WTC11 (cell line): Measurements from ENCODE around the gene ANGPTL1. TPM values are rescaled to one million over a fixed set of nuclear protein-coding genes. Genes with fewer than 3 reads are reported as not detected.

Experiments used
- ATAC-seq: fragments of 200-7000 bp; cut with Tn5 transposase; 2 replicates; pipeline ENCODE4 v1.10.0; 2021; ENCODE audit warnings: mild to moderate bottlenecking, moderate library complexity
- CTCF ChIA-PET: fragments of 300-600 bp; sonication (Branson Sonifier 250); formaldehyde crosslinking; loops from one replicate; lab custom pipeline; 2021; ENCODE audit warnings: antibody characterized with exemption; lab: Charles Lee
- POLR2A ChIA-PET: fragments of 350-600 bp; sonication (Branson Sonifier 250); formaldehyde crosslinking; loops from one replicate; lab custom pipeline; 2021; ENCODE audit warnings: antibody characterized with exemption; lab: Charles Lee
- DNase-seq: peaks from one replicate; pipeline ENCODE4 v3.0.0; 2021; ENCODE audit warnings: low spot score
- H3K27ac Mint-ChIP-seq: 2 replicates; pipeline ENCODE4 v1.8.0; 2021; ENCODE audit warnings: mixed read lengths
- H3K27me3 Mint-ChIP-seq: 2 replicates; pipeline ENCODE4 v1.8.0; 2021; ENCODE audit warnings: low read depth, mild to moderate bottlenecking, moderate library complexity, mixed read lengths
- H3K36me3 Mint-ChIP-seq: 2 replicates; pipeline ENCODE4 v1.8.0; 2021; ENCODE audit warnings: mixed read lengths
- H3K4me1 Mint-ChIP-seq: 2 replicates; pipeline ENCODE4 v1.8.0; 2022; ENCODE audit warnings: mixed read lengths
- H3K4me3 Mint-ChIP-seq: 2 replicates; pipeline ENCODE4 v1.8.0; 2021; ENCODE audit warnings: mild to moderate bottlenecking, moderate library complexity, mixed read lengths
- H3K9me3 Mint-ChIP-seq: 2 replicates; pipeline ENCODE4 v1.8.0; 2021; ENCODE audit warnings: mixed read lengths
- GABPB1 ChIP-seq: sonication (generic); formaldehyde crosslinking; IDR thresholded peaks from 2 replicates; pipeline ENCODE4 v1.8.1; 2023; ENCODE audit warnings: mild to moderate bottlenecking, missing genetic modification reagents
- GTF2I ChIP-seq: fragments of 250-450 bp; sonication (Bioruptor Pico); conservative IDR thresholded peaks from 2 replicates; pipeline ENCODE4 v1.4.0; 2021; ENCODE audit warnings: mild to moderate bottlenecking
- IRF2 ChIP-seq: sonication (generic); formaldehyde crosslinking; IDR thresholded peaks from 2 replicates; pipeline ENCODE4 v1.8.0; 2022; ENCODE audit warnings: low read depth, missing genetic modification reagents, borderline replicate concordance
- JAZF1 ChIP-seq: fragments of 250-450 bp; sonication (Bioruptor Pico); IDR thresholded peaks from 2 replicates; pipeline ENCODE4 v1.9.0; 2021; ENCODE audit warnings: moderate library complexity, mild to moderate bottlenecking, inconsistent platforms
- NFATC4 ChIP-seq: fragments of 250-450 bp; sonication (Bioruptor Pico); IDR thresholded peaks from 2 replicates; pipeline ENCODE4 v1.9.0; 2021; ENCODE audit warnings: mild to moderate bottlenecking
- NFE2L1 ChIP-seq: sonication (generic); formaldehyde crosslinking; IDR thresholded peaks from 2 replicates; pipeline ENCODE4 v1.8.1; 2023; ENCODE audit warnings: missing genetic modification reagents
- NFYB ChIP-seq: sonication (generic); formaldehyde crosslinking; conservative IDR thresholded peaks from 2 replicates; pipeline ENCODE4 v1.8.0; 2022; ENCODE audit warnings: low read depth, missing genetic modification reagents
- SMAD3 ChIP-seq: sonication (generic); formaldehyde crosslinking; IDR thresholded peaks from 2 replicates; pipeline ENCODE4 v1.8.0; 2022; ENCODE audit warnings: missing genetic modification reagents, mild to moderate bottlenecking, borderline replicate concordance
- SMAD4 ChIP-seq: sonication (generic); formaldehyde crosslinking; IDR thresholded peaks from 2 replicates; pipeline ENCODE4 v1.8.0; 2022; ENCODE audit warnings: mild to moderate bottlenecking, missing genetic modification reagents
- SOX15 ChIP-seq: fragments of 250-450 bp; sonication (Bioruptor Pico); IDR thresholded peaks from 2 replicates; pipeline ENCODE4 v1.9.0; 2021; ENCODE audit warnings: mild to moderate bottlenecking
- TEAD1 ChIP-seq: sonication (generic); formaldehyde crosslinking; IDR thresholded peaks from 2 replicates; pipeline ENCODE4 v1.8.0; 2022; ENCODE audit warnings: mild to moderate bottlenecking, missing genetic modification reagents
- TEAD4 ChIP-seq: sonication (generic); formaldehyde crosslinking; IDR thresholded peaks from 2 replicates; pipeline ENCODE4 v1.8.0; 2022; ENCODE audit warnings: mild to moderate bottlenecking, missing genetic modification reagents
- USF1 ChIP-seq: sonication (generic); formaldehyde crosslinking; IDR thresholded peaks from 2 replicates; pipeline ENCODE4 v1.8.0; 2022; ENCODE audit warnings: mild to moderate bottlenecking, missing genetic modification reagents
- ZBTB21 ChIP-seq: sonication (generic); formaldehyde crosslinking; IDR thresholded peaks from 2 replicates; pipeline ENCODE4 v1.8.1; 2023; ENCODE audit warnings: mild to moderate bottlenecking, missing genetic modification reagents, borderline replicate concordance
- ZNF263 ChIP-seq: sonication (generic); formaldehyde crosslinking; IDR thresholded peaks from 2 replicates; pipeline ENCODE4 v1.8.1; 2022; ENCODE audit warnings: low read depth, mild to moderate bottlenecking, moderate library complexity, missing genetic modification reagents
- total RNA-seq: library from RNA; stranded (reverse); gene quantifications from 3 replicates; pipeline ENCODE4 v1.2.3, GENCODE V29; 2021
- TF ChIP-seq, protein P1 (sequence below): sonication (generic); formaldehyde crosslinking; conservative IDR thresholded peaks from 2 replicates; pipeline ENCODE4 v1.8.1; 2023; ENCODE audit warnings: mild to moderate bottlenecking, low read depth, missing genetic modification reagents, moderate library complexity
- TF ChIP-seq, protein P2 (sequence below): sonication (generic); formaldehyde crosslinking; IDR thresholded peaks from 2 replicates; pipeline ENCODE4 v1.8.0; 2023; ENCODE audit warnings: missing genetic modification reagents, mild to moderate bottlenecking, borderline replicate concordance
- TF ChIP-seq, protein P3 (sequence below): fragments of 250-450 bp; sonication (Bioruptor Pico); IDR thresholded peaks from 2 replicates; pipeline ENCODE4 v2.1.2; 2022; ENCODE audit warnings: mild to moderate bottlenecking, moderate library complexity
- TF ChIP-seq, protein P4 (sequence below): fragments of 250-450 bp; sonication (Bioruptor Pico); IDR thresholded peaks from 2 replicates; pipeline ENCODE4 v1.9.0; 2021; ENCODE audit warnings: mild to moderate bottlenecking
- TF ChIP-seq, protein P5 (sequence below): sonication (generic); formaldehyde crosslinking; IDR thresholded peaks from 2 replicates; pipeline ENCODE4 v1.8.0; 2022; ENCODE audit warnings: mild to moderate bottlenecking, missing genetic modification reagents
- TF ChIP-seq, protein P6 (sequence below): fragments of 250-450 bp; sonication (Bioruptor Pico); IDR thresholded peaks from 2 replicates; pipeline ENCODE4 v1.8.0; 2021; ENCODE audit warnings: mild to moderate bottlenecking

The ANGPTL1 gene
- total RNA-seq, 1 experiment from 2014 or later = not detected

DNA sequence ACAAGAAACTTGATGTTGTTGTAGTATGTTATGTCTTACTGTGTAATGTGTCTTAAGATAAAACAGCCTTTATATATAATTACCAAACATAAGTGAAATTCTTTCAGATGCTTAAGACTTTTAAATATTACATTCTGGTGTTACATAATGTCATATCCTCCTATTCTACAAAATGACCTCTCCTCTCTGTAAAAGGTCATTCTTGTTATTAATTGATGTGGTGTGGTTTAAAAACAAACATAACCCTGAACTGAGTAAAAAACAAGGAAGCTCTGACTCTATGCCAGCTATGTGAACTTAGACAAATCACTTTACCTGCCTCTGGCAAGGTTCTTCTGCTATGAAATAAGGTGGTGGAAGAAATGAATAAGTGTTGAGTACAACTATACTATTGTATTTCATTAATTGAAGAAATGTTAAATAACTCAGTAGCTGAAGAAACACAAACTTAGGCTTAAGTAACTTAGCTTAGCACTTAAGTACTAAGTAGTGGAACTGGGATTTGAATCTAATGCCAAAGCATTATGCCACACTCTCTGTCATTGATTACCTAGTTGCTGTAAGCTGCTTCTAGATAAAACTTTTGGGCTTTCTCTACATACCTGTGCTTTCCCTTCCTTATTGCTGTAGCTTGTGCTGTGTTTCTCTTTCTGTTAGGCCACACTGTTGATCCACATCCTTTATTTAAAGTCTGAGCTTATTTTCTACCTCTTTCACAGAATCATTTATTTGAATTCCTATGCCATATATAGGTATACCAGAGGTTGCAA, 859 bp upstream of the ANGPTL1 start (continued):
- TF ChIP-seq, protein P1, sequence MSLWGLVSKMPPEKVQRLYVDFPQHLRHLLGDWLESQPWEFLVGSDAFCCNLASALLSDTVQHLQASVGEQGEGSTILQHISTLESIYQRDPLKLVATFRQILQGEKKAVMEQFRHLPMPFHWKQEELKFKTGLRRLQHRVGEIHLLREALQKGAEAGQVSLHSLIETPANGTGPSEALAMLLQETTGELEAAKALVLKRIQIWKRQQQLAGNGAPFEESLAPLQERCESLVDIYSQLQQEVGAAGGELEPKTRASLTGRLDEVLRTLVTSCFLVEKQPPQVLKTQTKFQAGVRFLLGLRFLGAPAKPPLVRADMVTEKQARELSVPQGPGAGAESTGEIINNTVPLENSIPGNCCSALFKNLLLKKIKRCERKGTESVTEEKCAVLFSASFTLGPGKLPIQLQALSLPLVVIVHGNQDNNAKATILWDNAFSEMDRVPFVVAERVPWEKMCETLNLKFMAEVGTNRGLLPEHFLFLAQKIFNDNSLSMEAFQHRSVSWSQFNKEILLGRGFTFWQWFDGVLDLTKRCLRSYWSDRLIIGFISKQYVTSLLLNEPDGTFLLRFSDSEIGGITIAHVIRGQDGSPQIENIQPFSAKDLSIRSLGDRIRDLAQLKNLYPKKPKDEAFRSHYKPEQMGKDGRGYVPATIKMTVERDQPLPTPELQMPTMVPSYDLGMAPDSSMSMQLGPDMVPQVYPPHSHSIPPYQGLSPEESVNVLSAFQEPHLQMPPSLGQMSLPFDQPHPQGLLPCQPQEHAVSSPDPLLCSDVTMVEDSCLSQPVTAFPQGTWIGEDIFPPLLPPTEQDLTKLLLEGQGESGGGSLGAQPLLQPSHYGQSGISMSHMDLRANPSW = no peak
- TF ChIP-seq SMAD3 = no peak
- no peak for TF ChIP-seq TEAD4
- no peak for TF ChIP-seq NFE2L1 (CRISPR knock-in tag)
- TF ChIP-seq IRF2 (CRISPR knock-in tag) = no peak
- TF ChIP-seq GTF2I (CRISPR knock-in tag) = no peak
- TF ChIP-seq SOX15 (CRISPR knock-in tag) = no peak
- TF ChIP-seq USF1 (CRISPR knock-in tag) = no peak
- no peak for TF ChIP-seq SMAD4 (CRISPR knock-in tag)
- TF ChIP-seq JAZF1 (CRISPR knock-in tag) = no peak
- TF ChIP-seq NFYB (CRISPR knock-in tag) = no peak
- TF ChIP-seq, protein P2, sequence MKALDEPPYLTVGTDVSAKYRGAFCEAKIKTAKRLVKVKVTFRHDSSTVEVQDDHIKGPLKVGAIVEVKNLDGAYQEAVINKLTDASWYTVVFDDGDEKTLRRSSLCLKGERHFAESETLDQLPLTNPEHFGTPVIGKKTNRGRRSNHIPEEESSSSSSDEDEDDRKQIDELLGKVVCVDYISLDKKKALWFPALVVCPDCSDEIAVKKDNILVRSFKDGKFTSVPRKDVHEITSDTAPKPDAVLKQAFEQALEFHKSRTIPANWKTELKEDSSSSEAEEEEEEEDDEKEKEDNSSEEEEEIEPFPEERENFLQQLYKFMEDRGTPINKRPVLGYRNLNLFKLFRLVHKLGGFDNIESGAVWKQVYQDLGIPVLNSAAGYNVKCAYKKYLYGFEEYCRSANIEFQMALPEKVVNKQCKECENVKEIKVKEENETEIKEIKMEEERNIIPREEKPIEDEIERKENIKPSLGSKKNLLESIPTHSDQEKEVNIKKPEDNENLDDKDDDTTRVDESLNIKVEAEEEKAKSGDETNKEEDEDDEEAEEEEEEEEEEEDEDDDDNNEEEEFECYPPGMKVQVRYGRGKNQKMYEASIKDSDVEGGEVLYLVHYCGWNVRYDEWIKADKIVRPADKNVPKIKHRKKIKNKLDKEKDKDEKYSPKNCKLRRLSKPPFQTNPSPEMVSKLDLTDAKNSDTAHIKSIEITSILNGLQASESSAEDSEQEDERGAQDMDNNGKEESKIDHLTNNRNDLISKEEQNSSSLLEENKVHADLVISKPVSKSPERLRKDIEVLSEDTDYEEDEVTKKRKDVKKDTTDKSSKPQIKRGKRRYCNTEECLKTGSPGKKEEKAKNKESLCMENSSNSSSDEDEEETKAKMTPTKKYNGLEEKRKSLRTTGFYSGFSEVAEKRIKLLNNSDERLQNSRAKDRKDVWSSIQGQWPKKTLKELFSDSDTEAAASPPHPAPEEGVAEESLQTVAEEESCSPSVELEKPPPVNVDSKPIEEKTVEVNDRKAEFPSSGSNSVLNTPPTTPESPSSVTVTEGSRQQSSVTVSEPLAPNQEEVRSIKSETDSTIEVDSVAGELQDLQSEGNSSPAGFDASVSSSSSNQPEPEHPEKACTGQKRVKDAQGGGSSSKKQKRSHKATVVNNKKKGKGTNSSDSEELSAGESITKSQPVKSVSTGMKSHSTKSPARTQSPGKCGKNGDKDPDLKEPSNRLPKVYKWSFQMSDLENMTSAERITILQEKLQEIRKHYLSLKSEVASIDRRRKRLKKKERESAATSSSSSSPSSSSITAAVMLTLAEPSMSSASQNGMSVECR = no peak
- TF ChIP-seq, protein P3, sequence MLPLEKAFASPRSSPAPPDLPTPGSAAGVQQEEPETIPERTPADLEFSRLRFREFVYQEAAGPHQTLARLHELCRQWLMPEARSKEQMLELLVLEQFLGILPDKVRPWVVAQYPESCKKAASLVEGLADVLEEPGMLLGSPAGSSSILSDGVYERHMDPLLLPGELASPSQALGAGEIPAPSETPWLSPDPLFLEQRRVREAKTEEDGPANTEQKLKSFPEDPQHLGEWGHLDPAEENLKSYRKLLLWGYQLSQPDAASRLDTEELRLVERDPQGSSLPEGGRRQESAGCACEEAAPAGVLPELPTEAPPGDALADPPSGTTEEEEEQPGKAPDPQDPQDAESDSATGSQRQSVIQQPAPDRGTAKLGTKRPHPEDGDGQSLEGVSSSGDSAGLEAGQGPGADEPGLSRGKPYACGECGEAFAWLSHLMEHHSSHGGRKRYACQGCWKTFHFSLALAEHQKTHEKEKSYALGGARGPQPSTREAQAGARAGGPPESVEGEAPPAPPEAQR = no peak
- TF ChIP-seq, all 79 proteins: peak for 0

- ChIA-PET POLR2A (no interaction called here), CTCF (interaction anchor here (1.9 to 2.7 kb wide), 2 partner anchors 132 to 133 kb away, joined by 5 to 11 read pairs; no protein-coding TSS in a partner anchor)
- Mint-ChIP-seq H3K27ac (peak overlapping the region; percentile 27; the same call in 1 of the 2 replicates), H3K4me1 (peaks cover 26% of the 10 kb centered on the region), H3K4me3 (no peak overlapping the region), H3K27me3 (no peaks in the 10 kb centered on the region), H3K36me3 (no peaks in the 10 kb centered on the region), H3K9me3 (no peaks in the 10 kb centered on the region)
- no peak for DNase-seq
- ATAC-seq = no peak
- TF ChIP-seq, protein P4, sequence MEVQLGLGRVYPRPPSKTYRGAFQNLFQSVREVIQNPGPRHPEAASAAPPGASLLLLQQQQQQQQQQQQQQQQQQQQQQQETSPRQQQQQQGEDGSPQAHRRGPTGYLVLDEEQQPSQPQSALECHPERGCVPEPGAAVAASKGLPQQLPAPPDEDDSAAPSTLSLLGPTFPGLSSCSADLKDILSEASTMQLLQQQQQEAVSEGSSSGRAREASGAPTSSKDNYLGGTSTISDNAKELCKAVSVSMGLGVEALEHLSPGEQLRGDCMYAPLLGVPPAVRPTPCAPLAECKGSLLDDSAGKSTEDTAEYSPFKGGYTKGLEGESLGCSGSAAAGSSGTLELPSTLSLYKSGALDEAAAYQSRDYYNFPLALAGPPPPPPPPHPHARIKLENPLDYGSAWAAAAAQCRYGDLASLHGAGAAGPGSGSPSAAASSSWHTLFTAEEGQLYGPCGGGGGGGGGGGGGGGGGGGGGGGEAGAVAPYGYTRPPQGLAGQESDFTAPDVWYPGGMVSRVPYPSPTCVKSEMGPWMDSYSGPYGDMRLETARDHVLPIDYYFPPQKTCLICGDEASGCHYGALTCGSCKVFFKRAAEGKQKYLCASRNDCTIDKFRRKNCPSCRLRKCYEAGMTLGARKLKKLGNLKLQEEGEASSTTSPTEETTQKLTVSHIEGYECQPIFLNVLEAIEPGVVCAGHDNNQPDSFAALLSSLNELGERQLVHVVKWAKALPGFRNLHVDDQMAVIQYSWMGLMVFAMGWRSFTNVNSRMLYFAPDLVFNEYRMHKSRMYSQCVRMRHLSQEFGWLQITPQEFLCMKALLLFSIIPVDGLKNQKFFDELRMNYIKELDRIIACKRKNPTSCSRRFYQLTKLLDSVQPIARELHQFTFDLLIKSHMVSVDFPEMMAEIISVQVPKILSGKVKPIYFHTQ = no peak
- no peak for TF ChIP-seq SMAD3
- TF ChIP-seq, protein P5, sequence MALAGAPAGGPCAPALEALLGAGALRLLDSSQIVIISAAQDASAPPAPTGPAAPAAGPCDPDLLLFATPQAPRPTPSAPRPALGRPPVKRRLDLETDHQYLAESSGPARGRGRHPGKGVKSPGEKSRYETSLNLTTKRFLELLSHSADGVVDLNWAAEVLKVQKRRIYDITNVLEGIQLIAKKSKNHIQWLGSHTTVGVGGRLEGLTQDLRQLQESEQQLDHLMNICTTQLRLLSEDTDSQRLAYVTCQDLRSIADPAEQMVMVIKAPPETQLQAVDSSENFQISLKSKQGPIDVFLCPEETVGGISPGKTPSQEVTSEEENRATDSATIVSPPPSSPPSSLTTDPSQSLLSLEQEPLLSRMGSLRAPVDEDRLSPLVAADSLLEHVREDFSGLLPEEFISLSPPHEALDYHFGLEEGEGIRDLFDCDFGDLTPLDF (CRISPR knock-in tag) = no peak
- TF ChIP-seq NFYB (CRISPR knock-in tag) = no peak
- TF ChIP-seq TEAD1 (CRISPR knock-in tag) = no peak
- TF ChIP-seq NFATC4 (CRISPR knock-in tag) = no peak
- no peak for TF ChIP-seq ZBTB21
- TF ChIP-seq GABPB1 = no peak
- TF ChIP-seq, protein P6, sequence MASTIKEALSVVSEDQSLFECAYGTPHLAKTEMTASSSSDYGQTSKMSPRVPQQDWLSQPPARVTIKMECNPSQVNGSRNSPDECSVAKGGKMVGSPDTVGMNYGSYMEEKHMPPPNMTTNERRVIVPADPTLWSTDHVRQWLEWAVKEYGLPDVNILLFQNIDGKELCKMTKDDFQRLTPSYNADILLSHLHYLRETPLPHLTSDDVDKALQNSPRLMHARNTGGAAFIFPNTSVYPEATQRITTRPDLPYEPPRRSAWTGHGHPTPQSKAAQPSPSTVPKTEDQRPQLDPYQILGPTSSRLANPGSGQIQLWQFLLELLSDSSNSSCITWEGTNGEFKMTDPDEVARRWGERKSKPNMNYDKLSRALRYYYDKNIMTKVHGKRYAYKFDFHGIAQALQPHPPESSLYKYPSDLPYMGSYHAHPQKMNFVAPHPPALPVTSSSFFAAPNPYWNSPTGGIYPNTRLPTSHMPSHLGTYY (CRISPR knock-in tag) = no peak
- TF ChIP-seq ZNF263 (CRISPR knock-in tag) = no peak
Measured at GRCh38 chr1:178870221-178870620, 656 bp downstream of the ANGPTL1 start.
